Measurements from ENCODE around the gene THRSP.
"Not testable (repeated sequence)": the region's sequence is repeated elsewhere in the genome, so short reads cannot be mapped to it uniquely, and the experiment has no call there.

The THRSP gene

GRCh38 chr11:78069465-78069864 is 5.8 kb downstream of the THRSP start:
- H3K36me3 Mint-ChIP-seq (ENCODE audit: low read depth): peaks cover 62% of the 10 kb centered on the region

GRCh38 chr11:78070621-78071020 is 7.0 kb downstream of the THRSP start:
- DNase-seq: no peak
- peaks cover 69% of the 10 kb centered on the region for H3K36me3 Mint-ChIP-seq (ENCODE audit: low read depth)
- TF ChIP-seq CTCF (IDR thresholded peaks at IDR 0.05): no peak
- peak overlapping the region; percentile 47 for H3K27ac Mint-ChIP-seq
- peaks cover under 1% of the 10 kb centered on the region for H3K27me3 Mint-ChIP-seq (ENCODE audit: low read depth, poor library complexity)
- H3K4me3 Mint-ChIP-seq: no peak overlapping the region
- H3K4me1 Mint-ChIP-seq: no peaks in the 10 kb centered on the region
- no peaks in the 10 kb centered on the region for H3K9me3 Mint-ChIP-seq

More at GRCh38 chr11:78069465-78069864, 5.8 kb downstream of the THRSP start:
- no peaks in the 10 kb centered on the region for H3K9me3 Mint-ChIP-seq
- H3K4me1 Mint-ChIP-seq: no peaks in the 10 kb centered on the region
- DNase-seq: no peak
- H3K27me3 Mint-ChIP-seq (ENCODE audit: low read depth, poor library complexity): no peaks in the 10 kb centered on the region
- H3K27ac Mint-ChIP-seq: no peak overlapping the region
- no peak overlapping the region for H3K4me3 Mint-ChIP-seq
- TF ChIP-seq CTCF (IDR thresholded peaks at IDR 0.05): no peak

GRCh38 chr11:78071717-78072116 is 8.1 kb downstream of the THRSP start:
- Mint-ChIP-seq H3K9me3 (no peaks in the 10 kb centered on the region), H3K27ac (no peak overlapping the region), H3K27me3 (ENCODE audit: low read depth, poor library complexity) (peaks cover 4% of the 10 kb centered on the region), H3K4me3 (no peak overlapping the region), H3K36me3 (ENCODE audit: low read depth) (peaks cover 73% of the 10 kb centered on the region), H3K4me1 (peaks cover 3% of the 10 kb centered on the region)
- TF ChIP-seq CTCF (IDR thresholded peaks at IDR 0.05): no peak
- DNase-seq: no peak

- Mint-ChIP-seq H3K4me3 (no peak overlapping the region), H3K4me1 (peaks cover 6% of the 10 kb centered on the region), H3K36me3 (ENCODE audit: low read depth) (peaks cover 71% of the 10 kb centered on the region), H3K27ac (no peak overlapping the region), H3K27me3 (ENCODE audit: low read depth, poor library complexity) (peaks cover 4% of the 10 kb centered on the region), H3K9me3 (no peaks in the 10 kb centered on the region)
- no peak for TF ChIP-seq CTCF (IDR thresholded peaks at IDR 0.05)
- DNase-seq: no peak
Observed at GRCh38 chr11:78072455-78072854, 8.8 kb downstream of the THRSP start.

GRCh38 chr11:78074756-78075155 is 11.1 kb downstream of the THRSP start:
- Mint-ChIP-seq H3K4me3 (no peak overlapping the region), H3K9me3 (no peaks in the 10 kb centered on the region), H3K36me3 (ENCODE audit: low read depth) (peaks cover 60% of the 10 kb centered on the region), H3K4me1 (peaks cover 24% of the 10 kb centered on the region), H3K27me3 (ENCODE audit: low read depth, poor library complexity) (peaks cover 4% of the 10 kb centered on the region), H3K27ac (no peak overlapping the region)
- no peak for DNase-seq
- no peak for TF ChIP-seq CTCF (IDR thresholded peaks at IDR 0.05)

- Mint-ChIP-seq H3K27me3 (ENCODE audit: low read depth, poor library complexity) (peaks cover 12% of the 10 kb centered on the region), H3K9me3 (no peaks in the 10 kb centered on the region), H3K4me3 (peak overlapping the region; percentile 1), H3K36me3 (ENCODE audit: low read depth) (peaks cover 44% of the 10 kb centered on the region), H3K4me1 (peaks cover 24% of the 10 kb centered on the region), H3K27ac (no peak overlapping the region)
- no peak for DNase-seq
- no peak for TF ChIP-seq CTCF (IDR thresholded peaks at IDR 0.05)
Observed at GRCh38 chr11:78076733-78077403, 13.2 kb downstream of the THRSP start.

GRCh38 chr11:78077592-78077991 is 13.9 kb downstream of the THRSP start:
- Mint-ChIP-seq H3K4me1 (peaks cover 24% of the 10 kb centered on the region), H3K4me3 (peak overlapping the region; percentile 92), H3K27me3 (ENCODE audit: low read depth, poor library complexity) (peaks cover 19% of the 10 kb centered on the region), H3K36me3 (ENCODE audit: low read depth) (peaks cover 40% of the 10 kb centered on the region), H3K27ac (peak overlapping the region; percentile 50)
- not testable (repeated sequence) for H3K9me3 Mint-ChIP-seq, DNase-seq

Data from nephron progenitor cell (in vitro differentiated cells).